HG02763 (cell line): Measurements from ENCODE around the gene CDON.

Experiments
- ATAC-seq: cut with Tn5 transposase; IDR thresholded peaks from one replicate; pipeline ENCODE4 v1.9.1; 2021; ENCODE audit warnings: mild to moderate bottlenecking, moderate library complexity; ENCODE audit not compliant: unreplicated experiment

Gene CDON

GRCh38 chr11:125959511-125959910, 103.2 kb downstream of the CDON start:
- no peak for ATAC-seq

- ATAC-seq = no peak
These were observed 103.7 kb downstream of the CDON start for GRCh38 chr11:125958872-125959400.

- ATAC-seq = no peak
These were observed 104.9 kb downstream of the CDON start for GRCh38 chr11:125957618-125958332.

- no peak for ATAC-seq
These were observed 106.1 kb downstream of the CDON start for GRCh38 chr11:125956391-125957134.

- ATAC-seq = no peak
These were observed 106.8 kb downstream of the CDON start for GRCh38 chr11:125955856-125956255.

GRCh38 chr11:125954945-125955640, 107.6 kb downstream of the CDON start:
- ATAC-seq = no peak

- ATAC-seq = no peak
These were observed 108.3 kb downstream of the CDON start for GRCh38 chr11:125954123-125954944.

- ATAC-seq = no peak
These were observed 109.2 kb downstream of the CDON start for GRCh38 chr11:125953401-125953935.

- ATAC-seq = no peak
These were observed 109.7 kb downstream of the CDON start for GRCh38 chr11:125952973-125953372.

- ATAC-seq = no peak
These were observed 110.1 kb downstream of the CDON start for GRCh38 chr11:125952559-125952958.

- ATAC-seq = no peak
These were observed 110.9 kb downstream of the CDON start for GRCh38 chr11:125951731-125952130.

- ATAC-seq = no peak
These were observed 111.7 kb downstream of the CDON start for GRCh38 chr11:125950696-125951651.

GRCh38 chr11:125950178-125950490, 112.5 kb downstream of the CDON start:
- no peak for ATAC-seq

GRCh38 chr11:125949271-125950177, 113.1 kb downstream of the CDON start:
- no peak for ATAC-seq

- ATAC-seq = no peak
These were observed 114.2 kb downstream of the CDON start for GRCh38 chr11:125948278-125949051.

- ATAC-seq = no peak
These were observed 115.0 kb downstream of the CDON start for GRCh38 chr11:125947419-125948277.
